ENCODE measurements around the gene RAPGEF1. TPM values are rescaled to one million over a fixed set of nuclear protein-coding genes. Genes with fewer than 3 reads are reported as not detected.
"Not testable (repeated sequence)": the region's sequence is repeated elsewhere in the genome, so short reads cannot be mapped to it uniquely, and the experiment has no call there.

RAPGEF1 gene
- total and polyA plus RNA-seq, 9 donors, result 17.0 to 64.4 (median 36.4) TPM

DNA sequence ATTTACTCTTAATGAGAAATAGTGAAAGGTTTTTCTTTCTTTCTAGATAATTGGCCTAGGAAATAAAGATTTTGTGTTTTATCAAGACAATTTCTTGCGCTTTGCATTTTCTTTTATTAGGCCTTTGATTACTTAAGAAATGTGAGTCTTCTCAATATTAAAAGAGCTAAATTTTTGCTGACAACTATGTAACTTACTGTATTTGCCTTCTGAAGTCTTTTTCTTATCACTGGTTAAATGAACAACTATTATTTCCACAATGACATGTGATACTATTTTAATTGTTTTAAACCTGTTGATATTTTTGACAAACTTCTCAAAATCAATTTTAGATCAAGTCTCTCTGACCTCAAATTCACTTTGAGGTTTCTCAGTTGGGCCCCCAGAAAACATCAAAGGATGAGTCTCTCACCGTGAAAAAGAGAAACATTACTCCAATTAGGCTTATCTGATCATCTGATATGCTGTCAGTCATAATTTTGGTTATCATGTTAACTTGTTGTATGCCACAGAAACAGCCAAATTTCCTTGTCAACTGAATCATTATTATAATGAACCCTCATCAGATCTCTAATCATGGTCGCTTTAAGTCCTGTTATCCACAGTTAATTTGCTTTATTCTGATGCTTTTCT lies 48.8 kb downstream of the RAPGEF1 start:
- WGBS, 3 donors, result 87 to 90% (median 88%) methylated on average over 3 of the region's 3 CpGs
- Histone ChIP-seq H3K4me1 (ENCODE audit: insufficient read depth) (peaks cover 4% of the 10 kb centered on the region), H3K4me3 (no peak overlapping the region), H3K27me3 (no peaks in the 10 kb centered on the region), H3K36me3 (no peaks in the 10 kb centered on the region), H3K9me3 (no peaks in the 10 kb centered on the region), H3K27ac (no peak overlapping the region)
- TF ChIP-seq EP300 (IDR thresholded peaks at IDR 0.05), result no peak
- intact Hi-C loops (cut with DNase I), result no loop called here
- no peak for DNase-seq

DNA sequence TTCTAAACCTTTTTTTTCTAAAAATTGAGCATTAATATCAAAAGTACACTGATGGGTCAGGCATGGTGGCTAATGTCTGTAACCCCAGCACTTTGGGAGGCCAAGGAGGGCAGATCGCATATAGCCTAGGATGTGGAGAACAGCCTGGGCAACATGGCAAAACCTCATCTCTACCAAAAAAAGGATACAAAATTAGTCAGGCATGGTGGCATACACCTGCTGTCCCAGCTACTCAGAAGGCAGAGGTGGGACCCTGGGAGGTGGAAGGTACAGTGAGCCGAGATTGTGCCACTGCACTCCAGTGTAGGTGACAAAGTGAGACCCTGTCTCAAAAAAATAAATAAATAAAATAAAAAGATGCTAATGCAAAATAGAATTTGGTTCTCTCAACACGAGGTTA lies 49.4 kb downstream of the RAPGEF1 start:
- no peak for TF ChIP-seq EP300 (IDR thresholded peaks at IDR 0.05)
- TF ChIP-seq CTCF (IDR thresholded peaks at IDR 0.05), result no peak
- TF ChIP-seq POLR2A (IDR thresholded peaks at IDR 0.05), result no peak
- Histone ChIP-seq H3K4me3 (no peak overlapping the region), H3K4me1 (ENCODE audit: insufficient read depth) (peaks cover 4% of the 10 kb centered on the region), H3K9me3 (no peaks in the 10 kb centered on the region), H3K36me3 (no peaks in the 10 kb centered on the region), H3K27ac (no peak overlapping the region), H3K27me3 (no peaks in the 10 kb centered on the region)
- intact Hi-C loops (cut with DNase I), result no loop called here
- DNase-seq, result no peak
- WGBS, 3 donors, result 77 to 92% (median 88%) methylated on average over 3 of the region's 3 CpGs

DNA sequence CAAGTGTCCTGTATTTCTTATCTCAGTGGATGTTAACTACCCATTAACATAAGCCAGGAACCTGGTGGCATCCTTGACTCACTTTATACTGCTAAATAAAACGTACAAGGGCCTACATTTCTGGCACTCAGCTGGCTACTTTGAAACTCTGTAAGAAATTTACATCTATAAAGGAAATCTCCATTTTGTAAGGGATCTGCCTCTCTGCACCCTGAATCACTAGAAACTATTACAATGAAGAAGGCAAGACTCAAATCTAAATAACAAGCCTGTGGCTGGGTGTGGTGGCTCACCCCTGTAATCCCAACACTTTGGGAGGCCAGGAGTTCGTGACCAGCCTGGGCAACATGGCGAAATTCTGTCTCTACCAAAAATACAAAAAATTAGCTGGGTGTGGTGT lies 51.5 kb downstream of the RAPGEF1 start:
- intact Hi-C loops (cut with DNase I), result no loop called here
- DNase-seq, result no peak
- Histone ChIP-seq H3K9me3 (no peaks in the 10 kb centered on the region), H3K4me1 (ENCODE audit: insufficient read depth) (peaks cover 4% of the 10 kb centered on the region), H3K27ac (no peak overlapping the region), H3K4me3 (no peak overlapping the region), H3K27me3 (no peaks in the 10 kb centered on the region), H3K36me3 (no peaks in the 10 kb centered on the region)
- TF ChIP-seq CTCF (IDR thresholded peaks at IDR 0.05), result no peak
- TF ChIP-seq EP300 (IDR thresholded peaks at IDR 0.05), result no peak
- no peak for TF ChIP-seq POLR2A (IDR thresholded peaks at IDR 0.05)
- WGBS, 3 donors, result 95 to 96% (median 96%) methylated on average over 3 of the region's 3 CpGs

GRCh38 chr9:131685753-131686706 lies 53.8 kb downstream of the RAPGEF1 start:
- TF ChIP-seq CTCF (IDR thresholded peaks at IDR 0.05), result no peak
- no peak for TF ChIP-seq POLR2A (IDR thresholded peaks at IDR 0.05)
- TF ChIP-seq EP300 (IDR thresholded peaks at IDR 0.05), result no peak
- no peak overlapping the region for H3K4me3 ChIP-seq
- DNase-seq, result no peak
- no peaks in the 10 kb centered on the region for H3K27me3 ChIP-seq
- no peak overlapping the region for H3K27ac ChIP-seq
- H3K36me3 ChIP-seq, result no peaks in the 10 kb centered on the region
- no peaks in the 10 kb centered on the region for H3K9me3 ChIP-seq
- intact Hi-C loops (cut with DNase I), result no loop called here
- peaks cover 2% of the 10 kb centered on the region for H3K4me1 ChIP-seq (ENCODE audit: insufficient read depth)
- WGBS, 3 donors, result 93 to 95% (median 94%) methylated on average over 15 of the region's 15 CpGs

DNA sequence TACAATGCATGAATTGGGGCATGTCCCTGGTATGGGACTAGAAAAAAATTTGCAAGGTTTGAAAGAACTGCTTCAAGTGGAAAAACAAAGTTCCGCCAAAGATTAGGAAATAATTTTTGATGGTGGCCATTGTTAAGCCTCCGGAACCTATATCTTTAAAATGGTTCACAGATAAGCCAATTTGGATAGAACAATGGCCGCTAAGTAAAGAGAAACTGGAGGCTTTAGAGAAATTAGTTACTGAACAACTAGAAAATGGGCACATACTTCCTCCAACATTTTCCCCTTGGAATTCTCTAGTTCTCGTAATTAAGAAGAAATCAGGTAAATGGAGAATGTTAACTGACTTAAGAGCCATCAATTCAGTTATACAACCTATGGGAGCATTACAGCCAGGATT lies 56.8 kb downstream of the RAPGEF1 start:
- H3K4me1 ChIP-seq (ENCODE audit: insufficient read depth); H3K27me3 ChIP-seq; H3K4me3 ChIP-seq; H3K27ac ChIP-seq; DNase-seq; intact Hi-C loops (cut with DNase I); H3K9me3 ChIP-seq; H3K36me3 ChIP-seq: not testable (repeated sequence)
- WGBS, 3 donors, result 96 to 98% (median 96%) methylated on average over 4 of the region's 4 CpGs

All from ovary (tissue), 9 donors.